Astrocyte of the hippocampus (primary cell): ENCODE data around the gene SPEF2.

ENCODE experiments used
- DNase-seq: peaks from one replicate; pipeline ENCODE4 v3.0.0; 2011; ENCODE audit warnings: low read depth, low spot score

SPEF2 gene

DNA sequence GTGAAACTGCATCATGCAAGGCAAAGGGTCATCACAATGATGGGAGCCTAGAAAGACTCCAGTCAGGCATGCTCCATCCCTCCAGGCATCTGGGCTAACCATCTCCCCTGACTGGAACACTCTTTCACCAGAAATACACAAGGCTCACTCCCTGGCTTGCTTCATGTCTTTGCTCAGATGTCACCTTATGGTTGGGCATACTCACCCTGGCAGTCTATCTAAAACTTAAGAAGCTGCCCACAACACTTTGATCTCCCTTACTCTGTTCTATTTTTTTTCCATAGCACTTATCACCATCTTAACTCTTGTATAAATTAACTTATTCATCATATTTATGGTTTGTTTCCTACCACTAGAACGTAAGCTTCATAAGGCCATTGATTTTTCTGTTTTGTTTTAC, 90.0 kb downstream of the SPEF2 start:
- no peak for DNase-seq

- DNase-seq = no peak
These were observed 92.0 kb downstream of the SPEF2 start for GRCh38 chr5:35709688-35710087.

DNA sequence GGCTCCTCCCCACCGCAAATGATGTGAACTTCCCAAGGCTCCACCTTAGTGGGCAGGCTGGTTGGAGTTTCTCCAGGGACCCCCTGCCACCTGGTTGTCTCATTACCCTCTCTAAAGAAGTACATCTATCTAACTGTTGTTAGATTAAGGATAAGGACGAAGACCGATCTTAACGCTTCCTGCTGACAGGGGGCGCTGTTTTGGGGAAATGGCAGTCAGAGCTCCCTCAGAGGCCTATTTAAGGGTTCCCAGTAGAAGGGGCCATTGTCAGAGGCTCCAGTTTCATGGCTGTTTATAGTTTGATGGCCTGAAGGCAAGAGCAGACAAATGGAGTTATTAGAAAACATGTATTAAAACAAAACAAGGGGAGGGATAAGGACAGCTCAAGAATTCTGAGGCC, 100.1 kb downstream of the SPEF2 start:
- DNase-seq = no peak

DNA sequence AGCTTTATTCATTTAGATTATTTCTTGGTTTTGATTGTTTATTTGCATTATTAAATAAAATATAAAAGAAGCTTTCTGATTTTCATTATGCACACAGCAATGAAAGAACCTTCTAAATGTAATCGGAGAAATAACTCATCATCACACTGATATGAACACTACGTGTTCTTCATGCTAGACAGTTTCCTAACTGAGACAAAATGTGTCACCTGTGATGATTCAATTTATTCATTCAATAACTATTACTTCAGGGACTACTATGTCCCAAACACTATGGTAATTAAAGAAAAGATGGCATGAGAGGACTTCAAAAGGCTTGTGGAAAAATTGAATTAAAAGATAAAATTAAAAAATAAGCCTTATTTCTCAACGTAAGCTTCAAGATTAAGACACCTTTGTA, 118.1 kb downstream of the SPEF2 start:
- DNase-seq = no peak

- DNase-seq = no peak
These were observed 118.6 kb downstream of the SPEF2 start for GRCh38 chr5:35736280-35736679.

DNA sequence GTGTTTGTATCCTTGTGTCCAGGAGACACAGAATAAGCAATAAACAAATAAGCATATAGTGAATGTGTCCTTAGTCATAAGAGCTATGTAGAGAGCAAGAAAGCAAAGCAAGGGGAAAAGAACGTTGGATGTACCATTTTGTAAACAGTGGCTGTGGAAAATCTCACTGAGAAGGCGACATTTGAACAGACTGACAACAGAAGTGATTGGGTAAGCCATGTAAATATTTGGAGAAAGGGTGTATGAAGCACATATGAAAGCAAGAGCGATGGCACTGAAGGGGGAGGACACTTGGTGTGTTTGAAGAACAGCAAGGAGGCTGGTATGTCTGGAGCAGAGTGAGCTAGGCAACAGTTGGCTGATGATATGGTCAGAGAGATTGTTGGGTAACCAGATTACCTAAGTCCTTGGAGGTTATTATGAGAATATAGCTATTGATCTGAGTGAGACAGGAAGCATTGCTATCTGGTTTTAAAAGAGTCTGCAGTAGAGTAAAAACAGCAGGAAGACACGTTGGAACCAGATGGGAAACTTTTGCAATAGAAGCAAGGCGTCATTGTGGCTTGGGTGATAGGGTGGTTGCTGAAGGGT, 123.6 kb downstream of the SPEF2 start:
- DNase-seq = no peak

DNA sequence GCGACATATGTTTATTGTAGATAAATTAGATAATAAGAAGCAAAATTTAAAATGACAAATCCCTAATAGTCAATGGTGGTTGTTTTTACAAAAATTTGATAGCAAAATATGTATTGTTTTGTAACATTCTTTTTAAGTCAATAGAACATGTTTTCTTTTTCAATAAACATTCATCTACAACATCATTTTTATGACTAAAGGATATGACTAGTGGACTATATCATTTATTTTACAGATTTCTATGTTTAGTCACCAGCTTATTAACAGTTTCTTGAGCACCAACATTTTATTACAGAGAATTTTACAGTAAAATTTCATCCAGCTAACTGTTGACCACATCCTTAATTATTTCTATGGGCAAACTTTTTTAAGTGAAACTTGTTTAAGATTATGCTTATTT, 124.3 kb downstream of the SPEF2 start:
- no peak for DNase-seq

- no peak for DNase-seq
These were observed 126.0 kb downstream of the SPEF2 start for GRCh38 chr5:35743644-35744043.

GRCh38 chr5:35745193-35745592, 127.5 kb downstream of the SPEF2 start:
- DNase-seq = no peak

DNA sequence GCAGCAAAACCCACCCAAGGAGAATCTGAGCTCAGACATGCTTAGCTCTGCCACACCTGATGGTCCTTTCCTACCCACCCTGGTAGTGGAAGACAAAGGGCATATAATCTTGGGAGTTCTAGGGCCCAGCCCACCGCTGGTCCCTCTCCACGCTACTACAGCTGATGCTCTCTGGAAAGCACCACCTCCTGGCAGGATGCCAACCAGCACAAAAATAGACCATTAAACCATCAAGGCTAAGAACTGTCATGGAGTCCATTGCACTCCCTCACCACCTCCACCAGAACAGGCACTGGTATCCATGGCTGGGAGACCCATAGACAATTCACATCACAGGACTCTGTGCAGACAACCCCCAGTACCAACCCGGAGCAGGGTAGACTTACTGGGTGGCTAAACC, 128.0 kb downstream of the SPEF2 start:
- DNase-seq = no peak

DNA sequence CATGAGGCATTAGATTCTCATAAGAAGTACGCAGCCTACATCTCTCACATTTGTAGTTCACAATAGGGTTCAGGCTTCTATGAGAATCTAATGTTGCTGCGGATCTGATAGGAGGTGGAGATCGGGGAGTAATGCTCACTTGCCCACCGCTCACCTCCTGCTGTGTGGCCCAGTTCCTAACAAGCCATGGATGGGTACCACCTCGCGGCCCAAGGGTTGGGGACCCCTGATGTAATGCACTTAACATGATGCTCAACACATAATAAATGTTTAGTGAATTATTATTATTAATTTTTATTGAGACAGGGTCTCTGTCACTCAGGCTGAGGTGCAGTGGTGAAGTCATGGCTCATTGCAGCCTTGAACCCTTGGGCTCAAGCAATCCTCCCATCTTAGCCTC, 134.3 kb downstream of the SPEF2 start:
- no peak for DNase-seq

DNA sequence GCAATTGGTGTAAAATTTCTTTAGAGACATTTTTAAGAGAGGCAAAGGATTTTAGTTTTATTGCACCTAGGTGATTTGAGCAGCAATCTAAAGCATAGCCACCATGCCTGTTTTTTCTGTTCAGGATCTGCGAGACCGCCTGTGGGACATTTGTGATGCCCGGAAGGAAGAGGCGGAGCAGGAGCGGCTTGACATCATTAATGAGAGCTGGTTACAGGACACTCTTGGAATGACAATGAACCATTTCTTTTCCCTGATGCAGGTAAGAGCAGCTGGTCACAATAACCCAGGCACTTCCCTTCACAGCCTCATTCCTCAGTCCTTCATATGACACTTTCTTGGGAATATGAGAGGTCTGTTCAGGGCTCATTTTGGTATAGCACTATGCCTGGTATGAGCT, 135.8 kb downstream of the SPEF2 start:
- no peak for DNase-seq

- no peak for DNase-seq
These were observed 136.8 kb downstream of the SPEF2 start for GRCh38 chr5:35754481-35754880.

- no peak for DNase-seq
These were observed 138.3 kb downstream of the SPEF2 start for GRCh38 chr5:35755966-35756365.

DNA sequence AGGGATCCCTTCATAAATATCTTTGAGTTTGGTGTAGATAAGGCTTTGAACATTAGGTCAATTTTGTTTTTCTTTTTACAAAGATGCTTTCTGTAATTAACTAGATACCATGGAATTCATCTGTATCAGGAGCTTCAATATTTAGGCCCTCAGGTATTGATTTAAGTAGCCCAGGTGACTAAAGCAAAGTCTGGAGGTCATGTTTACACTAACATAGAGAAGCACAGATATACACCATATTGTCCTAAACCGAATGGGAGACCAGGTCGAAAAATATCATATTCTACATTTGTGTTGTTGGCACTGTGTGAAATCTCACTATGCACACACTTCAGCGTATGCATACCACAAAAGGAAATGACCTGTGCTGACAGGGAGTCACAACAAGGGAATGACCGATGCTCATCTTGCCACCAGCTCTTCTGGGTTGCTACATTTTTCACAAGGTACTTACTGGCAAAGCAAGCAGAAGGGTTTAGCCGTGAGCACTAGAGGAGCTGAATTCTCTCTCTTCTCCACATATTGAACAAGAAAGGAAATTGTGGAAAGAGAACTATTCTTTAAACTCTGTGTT, 140.6 kb downstream of the SPEF2 start:
- DNase-seq = no peak

GRCh38 chr5:35761541-35761940, 143.9 kb downstream of the SPEF2 start:
- no peak for DNase-seq

- no peak for DNase-seq
These were observed 144.7 kb downstream of the SPEF2 start for GRCh38 chr5:35762368-35762767.

DNA sequence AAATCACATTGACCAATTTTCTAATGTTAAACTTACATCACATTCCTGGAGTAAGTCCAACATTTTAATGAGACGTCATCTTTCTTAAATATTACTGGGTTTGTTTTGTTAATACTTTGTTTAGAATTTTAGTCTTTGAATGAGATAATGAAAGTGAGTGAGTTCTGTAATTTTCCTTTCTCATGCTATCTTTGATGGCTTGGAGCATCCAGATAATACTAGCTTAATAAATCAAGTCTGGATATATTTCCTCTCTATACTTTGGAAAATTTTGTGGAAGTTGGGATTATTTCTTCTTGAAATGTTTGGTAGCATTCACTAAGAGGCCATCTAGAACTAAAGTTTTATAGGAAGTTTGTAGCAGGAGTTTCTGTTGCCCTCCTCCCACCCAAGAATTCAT, 148.3 kb downstream of the SPEF2 start:
- no peak for DNase-seq

- no peak for DNase-seq
These were observed 153.6 kb downstream of the SPEF2 start for GRCh38 chr5:35771300-35771699.

DNA sequence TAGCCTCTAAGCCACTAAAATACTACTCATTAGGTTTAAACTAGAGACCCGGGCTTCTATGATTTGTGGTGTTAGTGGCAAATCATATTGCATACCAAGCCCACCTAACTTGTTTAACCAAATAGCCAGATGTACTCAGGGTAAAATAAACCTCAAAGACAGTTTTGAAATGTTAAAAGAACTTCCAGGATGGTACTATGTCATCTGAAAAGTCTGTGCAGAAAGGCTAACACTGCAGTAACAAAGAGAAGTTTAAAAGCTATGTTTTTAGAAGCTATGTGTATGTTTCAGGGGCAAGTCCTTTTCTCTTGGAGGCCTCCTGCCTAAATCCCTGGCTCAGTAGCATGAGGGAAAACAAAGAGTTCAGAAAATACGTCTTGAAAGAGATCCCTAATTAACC, 154.2 kb downstream of the SPEF2 start:
- no peak for DNase-seq

DNA sequence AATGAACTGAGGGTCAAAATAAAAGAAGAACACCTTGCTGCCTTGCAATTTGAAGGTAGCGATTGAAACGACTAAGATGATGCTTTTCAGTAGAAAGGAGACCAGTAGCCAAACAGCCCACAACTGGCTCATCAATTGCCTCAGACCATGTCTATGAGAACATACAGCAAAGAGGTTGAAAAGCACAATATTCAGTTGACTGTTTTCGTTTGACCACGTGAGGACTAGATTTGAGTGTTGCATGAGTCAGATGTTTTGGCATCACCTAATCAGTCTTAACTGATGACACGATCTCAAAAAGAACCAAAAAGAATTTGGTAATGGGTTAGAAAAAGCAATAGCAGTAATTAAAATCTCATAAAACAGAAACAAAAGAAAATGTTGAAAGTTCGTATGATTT, 156.3 kb downstream of the SPEF2 start:
- DNase-seq = no peak

GRCh38 chr5:35776757-35777156, 159.1 kb downstream of the SPEF2 start:
- DNase-seq = no peak

- DNase-seq = peak; percentile 86
These were observed 159.9 kb downstream of the SPEF2 start for GRCh38 chr5:35777358-35778087.
